ENCODE results near the gene RMRP.

RMRP gene

DNA sequence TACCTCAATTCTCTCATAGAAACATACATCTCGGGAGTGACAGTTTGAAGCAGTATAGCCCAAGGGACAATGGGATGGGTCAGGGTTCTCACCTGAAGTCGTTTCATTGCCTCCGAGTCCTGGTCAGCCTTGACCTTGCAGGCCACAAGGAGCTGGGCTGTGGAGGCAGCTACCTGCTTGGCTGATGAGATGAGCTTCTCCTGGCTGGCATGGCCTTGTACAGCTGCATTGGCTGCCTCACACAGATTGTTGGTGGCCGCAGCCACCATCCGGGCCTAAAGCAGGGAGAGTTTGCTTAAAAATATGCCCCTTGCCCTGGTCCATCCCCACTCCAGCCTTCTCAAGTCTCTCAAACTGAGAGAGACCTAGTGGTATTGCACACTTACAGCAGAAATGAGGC, 40.4 kb upstream of the RMRP start:
- Histone ChIP-seq H3K9me3 (ENCODE audit: control insufficient read depth, insufficient read depth, low read depth, low read length) (no peaks in the 10 kb centered on the region), H3K4me3 (ENCODE audit: low read depth, low read length) (no peak overlapping the region), H3K36me3 (ENCODE audit: control insufficient read depth in 2 of 2, insufficient read depth in 1 of 2, low read length in 2 of 2) (peaks cover 27 to 76% of the 10 kb centered on the region in 2 experiments; a peak in 2 of 3 replicates), H3K4me1 (ENCODE audit: control insufficient read depth, insufficient read depth, low read length) (no peaks in the 10 kb centered on the region), H3K27ac (ENCODE audit: extremely low read depth, low read depth, low read length) (no peak overlapping the region)
- ChIA-PET CTCF (interaction anchor here (1.1 to 9.0 kb wide), 6 partner anchors 12 to 137 kb away, joined by 3 to 157 read pairs (median 38); partner anchors contain the start of genes ARHGEF39, CCDC107, CREB3 and RMRP), POLR2A (no interaction called here)
- no peak for TF ChIP-seq ZSCAN16 (tag by site-specific recombination; IDR thresholded peaks at IDR 0.05)
- no peak for TF ChIP-seq ZNF37A (tag by site-specific recombination; IDR thresholded peaks at IDR 0.05)
- no peak for TF ChIP-seq ZNF2 (tag by site-specific recombination; IDR thresholded peaks at IDR 0.05)
- TF ChIP-seq ZBTB1 (tag by site-specific recombination; IDR thresholded peaks at IDR 0.05), result no peak

DNA sequence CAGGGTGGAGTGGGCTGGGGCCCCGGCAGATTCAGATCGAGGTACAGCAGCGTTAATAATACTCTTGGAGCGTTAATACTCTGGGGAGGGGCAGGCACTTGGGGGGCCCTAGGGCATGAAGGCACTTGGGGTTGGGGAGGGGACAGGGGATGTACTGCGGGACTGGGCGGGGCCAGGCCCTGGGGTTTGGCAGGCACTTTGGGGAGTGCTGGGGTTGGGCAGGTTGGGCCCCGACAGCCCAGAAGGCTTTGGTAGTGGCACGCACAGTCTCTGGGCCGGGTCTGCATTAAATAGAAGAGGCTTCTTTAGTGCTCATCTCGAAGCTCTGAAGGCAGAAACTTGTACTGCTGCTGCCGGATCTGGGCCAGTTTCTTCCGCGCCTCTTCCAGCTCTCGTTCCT, 39.7 kb upstream of the RMRP start:
- Histone ChIP-seq H3K36me3 (ENCODE audit: control insufficient read depth in 2 of 2, insufficient read depth in 1 of 2, low read length in 2 of 2) (peaks cover 24 to 69% of the 10 kb centered on the region in 2 experiments; a peak in 2 of 3 replicates), H3K4me3 (ENCODE audit: low read depth, low read length) (no peak overlapping the region), H3K9me3 (ENCODE audit: control insufficient read depth, insufficient read depth, low read depth, low read length) (no peaks in the 10 kb centered on the region), H3K27ac (ENCODE audit: extremely low read depth, low read depth, low read length) (no peak overlapping the region), H3K4me1 (ENCODE audit: control insufficient read depth, insufficient read depth, low read length) (no peaks in the 10 kb centered on the region)
- CTCF ChIA-PET, result interaction anchor here (0.6 to 9.0 kb wide), 20 partner anchors 8 to 442 kb away, joined by 3 to 157 read pairs (median 11); partner anchors contain the start of genes ARHGEF39, CCDC107, CREB3 and RMRP
- TF ChIP-seq, protein P1, sequence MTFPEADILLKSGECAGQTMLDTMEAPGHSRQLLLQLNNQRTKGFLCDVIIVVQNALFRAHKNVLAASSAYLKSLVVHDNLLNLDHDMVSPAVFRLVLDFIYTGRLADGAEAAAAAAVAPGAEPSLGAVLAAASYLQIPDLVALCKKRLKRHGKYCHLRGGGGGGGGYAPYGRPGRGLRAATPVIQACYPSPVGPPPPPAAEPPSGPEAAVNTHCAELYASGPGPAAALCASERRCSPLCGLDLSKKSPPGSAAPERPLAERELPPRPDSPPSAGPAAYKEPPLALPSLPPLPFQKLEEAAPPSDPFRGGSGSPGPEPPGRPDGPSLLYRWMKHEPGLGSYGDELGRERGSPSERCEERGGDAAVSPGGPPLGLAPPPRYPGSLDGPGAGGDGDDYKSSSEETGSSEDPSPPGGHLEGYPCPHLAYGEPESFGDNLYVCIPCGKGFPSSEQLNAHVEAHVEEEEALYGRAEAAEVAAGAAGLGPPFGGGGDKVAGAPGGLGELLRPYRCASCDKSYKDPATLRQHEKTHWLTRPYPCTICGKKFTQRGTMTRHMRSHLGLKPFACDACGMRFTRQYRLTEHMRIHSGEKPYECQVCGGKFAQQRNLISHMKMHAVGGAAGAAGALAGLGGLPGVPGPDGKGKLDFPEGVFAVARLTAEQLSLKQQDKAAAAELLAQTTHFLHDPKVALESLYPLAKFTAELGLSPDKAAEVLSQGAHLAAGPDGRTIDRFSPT (tag by site-specific recombination; IDR thresholded peaks at IDR 0.05), result no peak
- TF ChIP-seq ZFHX2 (tag by site-specific recombination; conservative IDR thresholded peaks at IDR 0.05) (no peak), ZIC2 (tag by site-specific recombination; IDR thresholded peaks at IDR 0.05) (no peak), ZNF175 (tag by site-specific recombination; IDR thresholded peaks at IDR 0.05) (no peak), ZNF558 (tag by site-specific recombination; IDR thresholded peaks at IDR 0.05) (no peak), ZNF843 (tag by site-specific recombination; IDR thresholded peaks at IDR 0.05) (no peak), ZNF10 (tag by site-specific recombination; IDR thresholded peaks at IDR 0.05) (no peak), ZNF701 (tag by site-specific recombination; IDR thresholded peaks at IDR 0.05) (no peak), ZNF311 (tag by site-specific recombination; IDR thresholded peaks at IDR 0.05; ENCODE audit: borderline replicate concordance) (no peak), ZNF223 (tag by site-specific recombination; IDR thresholded peaks at IDR 0.05) (no peak)
- TF ChIP-seq, protein P2, sequence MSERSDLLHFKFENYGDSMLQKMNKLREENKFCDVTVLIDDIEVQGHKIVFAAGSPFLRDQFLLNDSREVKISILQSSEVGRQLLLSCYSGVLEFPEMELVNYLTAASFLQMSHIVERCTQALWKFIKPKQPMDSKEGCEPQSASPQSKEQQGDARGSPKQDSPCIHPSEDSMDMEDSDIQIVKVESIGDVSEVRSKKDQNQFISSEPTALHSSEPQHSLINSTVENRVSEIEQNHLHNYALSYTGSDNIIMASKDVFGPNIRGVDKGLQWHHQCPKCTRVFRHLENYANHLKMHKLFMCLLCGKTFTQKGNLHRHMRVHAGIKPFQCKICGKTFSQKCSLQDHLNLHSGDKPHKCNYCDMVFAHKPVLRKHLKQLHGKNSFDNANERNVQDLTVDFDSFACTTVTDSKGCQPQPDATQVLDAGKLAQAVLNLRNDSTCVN (tag by site-specific recombination; optimal IDR thresholded peaks at IDR 0.05), result no peak
- POLR2A ChIA-PET, result interaction anchor here (1.2 to 3.8 kb wide), 4 partner anchors 30 to 39 kb away, joined by 3 to 31 read pairs (median 12); partner anchors contain the start of genes ARHGEF39, CCDC107, CREB3 and RMRP

DNA sequence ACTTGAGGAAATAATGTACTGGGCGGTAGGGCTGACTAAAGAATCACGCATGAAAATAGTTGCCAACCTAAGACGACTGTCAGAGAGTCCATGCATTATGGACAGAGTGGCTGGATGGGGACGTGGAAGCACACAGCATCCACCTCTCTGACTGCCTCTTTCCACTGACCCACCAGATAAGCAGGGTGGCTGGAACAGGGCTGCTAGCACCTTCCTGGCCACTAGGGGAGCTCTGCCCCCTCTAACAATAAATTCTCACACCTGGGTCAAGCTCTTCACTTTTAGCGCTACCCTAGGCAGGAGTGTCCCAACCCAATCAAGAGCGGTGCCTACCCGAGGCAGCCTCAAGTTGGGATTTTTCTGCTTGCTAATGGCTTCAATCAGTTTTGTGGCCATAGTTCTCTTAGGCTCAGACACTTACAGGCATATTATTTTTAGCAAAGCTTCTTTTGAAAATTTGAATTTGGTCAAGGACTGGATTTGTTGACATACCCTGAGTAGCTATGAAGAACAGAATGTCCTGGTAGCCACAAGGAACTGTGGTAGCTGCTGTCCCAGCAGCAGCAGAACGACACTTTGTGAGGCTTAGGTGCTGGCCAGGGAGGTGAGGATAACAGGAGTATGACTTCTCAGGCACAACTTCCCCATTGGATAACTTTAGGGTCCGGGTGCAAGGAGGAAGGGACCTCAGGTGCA, 38.8 kb upstream of the RMRP start:
- H3K27ac ChIP-seq (ENCODE audit: extremely low read depth, low read depth, low read length), result no peak overlapping the region
- CTCF ChIA-PET, result interaction anchor here (0.6 to 9.0 kb wide), 38 partner anchors 9 to 797 kb away, joined by 3 to 157 read pairs (median 5); partner anchors contain the start of genes ARHGEF39, CA9, CCDC107 and CREB3
- H3K36me3 ChIP-seq (ENCODE audit: control insufficient read depth in 2 of 2, insufficient read depth in 1 of 2, low read length in 2 of 2), result peaks cover 22 to 61% of the 10 kb centered on the region in 2 experiments; a peak in 2 of 3 replicates
- POLR2A ChIA-PET, result interaction anchor here (0.7 to 3.8 kb wide), 7 partner anchors 8 to 38 kb away, joined by 3 to 31 read pairs (median 5); partner anchors contain the start of genes ARHGEF39, CCDC107, CREB3 and RMRP
- H3K4me3 ChIP-seq (ENCODE audit: low read depth, low read length), result no peak overlapping the region
- no peaks in the 10 kb centered on the region for H3K4me1 ChIP-seq (ENCODE audit: control insufficient read depth, insufficient read depth, low read length)
- H3K9me3 ChIP-seq (ENCODE audit: control insufficient read depth, insufficient read depth, low read depth, low read length), result no peaks in the 10 kb centered on the region
- no peak for TF ChIP-seq ZBTB7A (tag by site-specific recombination; IDR thresholded peaks at IDR 0.05; ENCODE audit: low read depth)
- no peak for TF ChIP-seq HOXA7 (CRISPR knock-in tag; IDR thresholded peaks at IDR 0.05; ENCODE audit: borderline replicate concordance)
- TF ChIP-seq, protein P3, sequence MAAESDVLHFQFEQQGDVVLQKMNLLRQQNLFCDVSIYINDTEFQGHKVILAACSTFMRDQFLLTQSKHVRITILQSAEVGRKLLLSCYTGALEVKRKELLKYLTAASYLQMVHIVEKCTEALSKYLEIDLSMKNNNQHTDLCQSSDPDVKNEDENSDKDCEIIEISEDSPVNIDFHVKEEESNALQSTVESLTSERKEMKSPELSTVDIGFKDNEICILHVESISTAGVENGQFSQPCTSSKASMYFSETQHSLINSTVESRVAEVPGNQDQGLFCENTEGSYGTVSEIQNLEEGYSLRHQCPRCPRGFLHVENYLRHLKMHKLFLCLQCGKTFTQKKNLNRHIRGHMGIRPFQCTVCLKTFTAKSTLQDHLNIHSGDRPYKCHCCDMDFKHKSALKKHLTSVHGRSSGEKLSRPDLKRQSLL (tag by site-specific recombination; IDR thresholded peaks at IDR 0.05), result no peak
- TF ChIP-seq ZNF416 (tag by site-specific recombination; IDR thresholded peaks at IDR 0.05), result no peak
- TF ChIP-seq, protein P4, sequence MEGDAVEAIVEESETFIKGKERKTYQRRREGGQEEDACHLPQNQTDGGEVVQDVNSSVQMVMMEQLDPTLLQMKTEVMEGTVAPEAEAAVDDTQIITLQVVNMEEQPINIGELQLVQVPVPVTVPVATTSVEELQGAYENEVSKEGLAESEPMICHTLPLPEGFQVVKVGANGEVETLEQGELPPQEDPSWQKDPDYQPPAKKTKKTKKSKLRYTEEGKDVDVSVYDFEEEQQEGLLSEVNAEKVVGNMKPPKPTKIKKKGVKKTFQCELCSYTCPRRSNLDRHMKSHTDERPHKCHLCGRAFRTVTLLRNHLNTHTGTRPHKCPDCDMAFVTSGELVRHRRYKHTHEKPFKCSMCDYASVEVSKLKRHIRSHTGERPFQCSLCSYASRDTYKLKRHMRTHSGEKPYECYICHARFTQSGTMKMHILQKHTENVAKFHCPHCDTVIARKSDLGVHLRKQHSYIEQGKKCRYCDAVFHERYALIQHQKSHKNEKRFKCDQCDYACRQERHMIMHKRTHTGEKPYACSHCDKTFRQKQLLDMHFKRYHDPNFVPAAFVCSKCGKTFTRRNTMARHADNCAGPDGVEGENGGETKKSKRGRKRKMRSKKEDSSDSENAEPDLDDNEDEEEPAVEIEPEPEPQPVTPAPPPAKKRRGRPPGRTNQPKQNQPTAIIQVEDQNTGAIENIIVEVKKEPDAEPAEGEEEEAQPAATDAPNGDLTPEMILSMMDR (tag by site-specific recombination; IDR thresholded peaks at IDR 0.05), result no peak; the same call in 1 of the 2 replicates
- no peak for TF ChIP-seq ZNF223 (tag by site-specific recombination; IDR thresholded peaks at IDR 0.05)

Measured in HEK293 (cell line).